ENCODE results near the gene WNT6.

WNT6 gene

GRCh38 chr2:218820746-218821369 is 38.7 kb upstream of the WNT6 start:
- H3K4me1 ChIP-seq (ENCODE audit: control insufficient read depth, low read depth, low read length): no peaks in the 10 kb centered on the region
- no peak overlapping the region for H3K4me3 ChIP-seq (ENCODE audit: low read length)
- H3K36me3 ChIP-seq (ENCODE audit: control insufficient read depth, low read depth, low read length): no peaks in the 10 kb centered on the region
- H3K27ac ChIP-seq (ENCODE audit: low read length): no peak overlapping the region
- H3K9ac ChIP-seq (ENCODE audit: low read length): no peak overlapping the region
- no peaks in the 10 kb centered on the region for H3K9me3 ChIP-seq (ENCODE audit: control insufficient read depth, low read depth, low read length)
- no peaks in the 10 kb centered on the region for H3K27me3 ChIP-seq (ENCODE audit: control insufficient read depth, insufficient read depth, low read length)

GRCh38 chr2:218821605-218822211 is 37.9 kb upstream of the WNT6 start:
- Histone ChIP-seq H3K27ac (ENCODE audit: low read length) (no peak overlapping the region), H3K4me1 (ENCODE audit: control insufficient read depth, low read depth, low read length) (no peaks in the 10 kb centered on the region), H3K9ac (ENCODE audit: low read length) (no peak overlapping the region), H3K36me3 (ENCODE audit: control insufficient read depth, low read depth, low read length) (no peaks in the 10 kb centered on the region), H3K4me3 (ENCODE audit: low read length) (no peak overlapping the region), H3K9me3 (ENCODE audit: control insufficient read depth, low read depth, low read length) (no peaks in the 10 kb centered on the region), H3K27me3 (ENCODE audit: control insufficient read depth, insufficient read depth, low read length) (no peaks in the 10 kb centered on the region)

- Histone ChIP-seq H3K36me3 (ENCODE audit: control insufficient read depth, low read depth, low read length) (no peaks in the 10 kb centered on the region), H3K9ac (ENCODE audit: low read length) (no peak overlapping the region), H3K4me3 (ENCODE audit: low read length) (no peak overlapping the region), H3K4me1 (ENCODE audit: control insufficient read depth, low read depth, low read length) (no peaks in the 10 kb centered on the region), H3K9me3 (ENCODE audit: control insufficient read depth, low read depth, low read length) (no peaks in the 10 kb centered on the region), H3K27ac (ENCODE audit: low read length) (no peak overlapping the region), H3K27me3 (ENCODE audit: control insufficient read depth, insufficient read depth, low read length) (no peaks in the 10 kb centered on the region)
These were observed 37.0 kb upstream of the WNT6 start for GRCh38 chr2:218822622-218823021.

DNA sequence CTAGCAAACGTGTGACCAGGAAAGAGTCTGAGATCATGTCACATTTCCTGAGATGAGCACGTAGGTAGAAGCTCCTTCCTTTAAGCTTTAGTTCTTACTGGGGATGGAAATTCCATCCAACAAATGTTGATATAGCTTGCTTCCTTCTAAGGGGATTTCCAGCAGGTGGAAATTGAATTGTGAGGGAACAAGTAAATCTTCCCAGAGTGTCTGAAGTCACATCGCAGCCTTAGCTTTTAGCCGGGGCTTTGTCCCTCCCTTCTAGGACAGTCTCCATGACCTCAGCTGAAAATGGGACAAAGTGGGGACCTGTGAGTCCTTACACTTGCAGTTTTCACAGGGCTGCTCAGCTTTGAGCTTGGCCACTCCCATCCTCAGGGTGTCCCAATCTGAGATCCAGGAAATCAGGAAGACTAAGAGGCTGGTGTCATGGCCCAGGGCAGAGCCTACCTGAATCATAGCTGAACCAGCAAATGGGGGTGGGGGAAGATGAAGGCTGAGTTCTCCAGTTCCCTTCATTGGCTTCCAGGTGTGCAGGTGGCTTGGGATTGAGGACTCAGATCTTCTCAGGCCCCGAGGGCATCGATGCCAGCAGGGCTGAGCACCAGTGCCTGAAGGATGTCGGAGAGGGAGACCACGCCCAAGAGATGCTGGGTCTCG is 36.3 kb upstream of the WNT6 start:
- Histone ChIP-seq H3K4me1 (ENCODE audit: control insufficient read depth, low read depth, low read length) (no peaks in the 10 kb centered on the region), H3K4me3 (ENCODE audit: low read length) (no peak overlapping the region), H3K27ac (ENCODE audit: low read length) (no peak overlapping the region)

GRCh38 chr2:218824004-218824403 is 35.6 kb upstream of the WNT6 start:
- H3K4me3 ChIP-seq (ENCODE audit: low read length): no peak overlapping the region
- H3K9ac ChIP-seq (ENCODE audit: low read length): no peak overlapping the region
- no peaks in the 10 kb centered on the region for H3K36me3 ChIP-seq (ENCODE audit: control insufficient read depth, low read depth, low read length)
- no peak overlapping the region for H3K27ac ChIP-seq (ENCODE audit: low read length)
- no peaks in the 10 kb centered on the region for H3K27me3 ChIP-seq (ENCODE audit: control insufficient read depth, insufficient read depth, low read length)
- H3K9me3 ChIP-seq (ENCODE audit: control insufficient read depth, low read depth, low read length): no peaks in the 10 kb centered on the region
- H3K4me1 ChIP-seq (ENCODE audit: control insufficient read depth, low read depth, low read length): no peaks in the 10 kb centered on the region

More for the DNA sequence above, 36.3 kb upstream of the WNT6 start:
- Histone ChIP-seq H3K36me3 (ENCODE audit: control insufficient read depth, low read depth, low read length) (no peaks in the 10 kb centered on the region), H3K9me3 (ENCODE audit: control insufficient read depth, low read depth, low read length) (no peaks in the 10 kb centered on the region), H3K27me3 (ENCODE audit: control insufficient read depth, insufficient read depth, low read length) (no peaks in the 10 kb centered on the region), H3K9ac (ENCODE audit: low read length) (no peak overlapping the region)

DNA sequence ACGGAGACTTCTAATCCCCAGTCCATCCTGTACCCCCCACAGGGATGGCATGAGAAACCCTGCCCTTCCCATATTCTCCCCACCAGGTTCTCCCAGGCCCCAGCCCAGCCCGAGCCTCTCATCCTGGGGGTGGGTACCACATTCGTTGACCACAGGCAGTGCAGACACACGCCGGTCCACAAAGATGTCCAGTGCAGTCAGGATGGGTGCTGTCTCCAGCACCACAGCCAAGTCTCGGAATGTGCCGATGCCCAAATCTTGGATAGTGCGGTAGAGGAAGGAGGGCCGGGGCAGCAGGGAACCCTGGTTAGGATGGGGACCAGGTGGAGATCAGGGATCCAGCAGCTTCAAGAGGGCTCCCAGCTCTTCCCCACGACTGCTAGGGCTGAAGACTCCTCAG is 32.8 kb upstream of the WNT6 start:
- Histone ChIP-seq H3K27ac (ENCODE audit: low read length) (no peak overlapping the region), H3K4me3 (ENCODE audit: low read length) (no peak overlapping the region), H3K36me3 (ENCODE audit: control insufficient read depth, low read depth, low read length) (no peaks in the 10 kb centered on the region), H3K27me3 (ENCODE audit: control insufficient read depth, insufficient read depth, low read length) (no peaks in the 10 kb centered on the region), H3K4me1 (ENCODE audit: control insufficient read depth, low read depth, low read length) (no peaks in the 10 kb centered on the region), H3K9me3 (ENCODE audit: control insufficient read depth, low read depth, low read length) (no peaks in the 10 kb centered on the region), H3K9ac (ENCODE audit: low read length) (no peak overlapping the region)

GRCh38 chr2:218827701-218828476 is 31.7 kb upstream of the WNT6 start:
- H3K9ac ChIP-seq (ENCODE audit: low read length): no peak overlapping the region
- H3K4me1 ChIP-seq (ENCODE audit: control insufficient read depth, low read depth, low read length): no peaks in the 10 kb centered on the region
- H3K4me3 ChIP-seq (ENCODE audit: low read length): no peak overlapping the region
- no peaks in the 10 kb centered on the region for H3K36me3 ChIP-seq (ENCODE audit: control insufficient read depth, low read depth, low read length)
- no peaks in the 10 kb centered on the region for H3K9me3 ChIP-seq (ENCODE audit: control insufficient read depth, low read depth, low read length)
- no peaks in the 10 kb centered on the region for H3K27me3 ChIP-seq (ENCODE audit: control insufficient read depth, insufficient read depth, low read length)
- no peak overlapping the region for H3K27ac ChIP-seq (ENCODE audit: low read length)

DNA sequence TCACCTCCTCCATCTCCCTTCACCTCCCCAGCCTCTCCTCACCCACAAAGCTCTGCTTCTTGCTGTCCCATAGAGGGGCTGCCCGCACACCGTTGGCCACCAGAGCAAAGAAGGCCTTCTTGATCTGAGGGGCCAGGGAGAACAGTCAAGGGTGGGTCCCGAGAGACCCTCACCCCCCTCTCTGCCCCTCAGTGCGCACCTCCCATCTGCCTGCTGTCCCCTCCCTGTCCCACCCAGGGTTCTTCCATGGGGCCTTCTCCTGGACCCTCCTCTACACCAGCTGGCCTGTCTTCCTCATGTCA is 31.2 kb upstream of the WNT6 start:
- Histone ChIP-seq H3K4me1 (ENCODE audit: control insufficient read depth, low read depth, low read length) (no peaks in the 10 kb centered on the region), H3K9ac (ENCODE audit: low read length) (no peak overlapping the region), H3K9me3 (ENCODE audit: control insufficient read depth, low read depth, low read length) (no peaks in the 10 kb centered on the region), H3K27ac (ENCODE audit: low read length) (no peak overlapping the region), H3K4me3 (ENCODE audit: low read length) (no peak overlapping the region), H3K27me3 (ENCODE audit: control insufficient read depth, insufficient read depth, low read length) (no peaks in the 10 kb centered on the region), H3K36me3 (ENCODE audit: control insufficient read depth, low read depth, low read length) (no peaks in the 10 kb centered on the region)

GRCh38 chr2:218829868-218830451 is 29.6 kb upstream of the WNT6 start:
- Histone ChIP-seq H3K4me3 (ENCODE audit: low read length) (no peak overlapping the region), H3K4me1 (ENCODE audit: control insufficient read depth, low read depth, low read length) (no peaks in the 10 kb centered on the region), H3K27me3 (ENCODE audit: control insufficient read depth, insufficient read depth, low read length) (no peaks in the 10 kb centered on the region), H3K9ac (ENCODE audit: low read length) (no peak overlapping the region), H3K36me3 (ENCODE audit: control insufficient read depth, low read depth, low read length) (no peaks in the 10 kb centered on the region), H3K27ac (ENCODE audit: low read length) (no peak overlapping the region), H3K9me3 (ENCODE audit: control insufficient read depth, low read depth, low read length) (no peaks in the 10 kb centered on the region)

DNA sequence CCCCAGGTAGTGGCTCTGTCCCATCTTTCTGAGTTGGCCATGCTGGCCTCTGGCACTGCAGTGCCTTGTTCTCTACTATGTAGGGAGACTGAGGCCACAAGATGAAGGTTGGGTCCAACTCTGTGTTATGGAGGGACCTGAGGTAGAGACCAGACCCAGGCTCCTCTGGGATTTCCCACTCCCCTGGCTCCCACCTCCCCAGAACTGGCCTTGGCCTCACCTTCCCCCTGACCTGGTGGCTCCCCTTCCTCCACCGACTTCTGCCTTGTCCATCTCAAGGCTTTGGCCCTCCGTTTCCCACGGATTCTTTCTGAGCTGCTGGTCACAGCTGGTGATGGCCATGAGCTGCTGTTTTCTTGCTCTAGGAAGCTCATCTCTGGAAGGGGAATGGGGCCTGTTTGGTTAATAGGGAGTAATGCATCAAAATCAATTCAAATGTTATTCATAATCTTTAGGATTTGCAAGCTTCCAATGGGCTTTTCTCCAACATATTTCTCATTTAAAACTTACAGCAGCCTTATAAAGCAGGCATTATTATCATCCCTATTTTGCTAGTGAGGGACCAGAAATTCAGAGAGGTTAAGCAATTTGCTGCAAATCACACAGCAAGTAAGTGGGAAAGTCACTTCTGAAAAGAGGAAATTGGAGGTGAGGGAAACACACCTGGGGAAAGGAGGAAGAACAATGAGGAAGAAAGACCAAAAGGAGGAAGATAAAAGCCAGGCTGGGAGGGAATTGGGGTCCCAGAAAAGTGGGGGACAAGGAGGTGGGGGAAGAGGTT is 28.9 kb upstream of the WNT6 start:
- H3K36me3 ChIP-seq (ENCODE audit: control insufficient read depth, low read depth, low read length): no peaks in the 10 kb centered on the region
- no peak overlapping the region for H3K4me3 ChIP-seq (ENCODE audit: low read length)
- H3K27me3 ChIP-seq (ENCODE audit: control insufficient read depth, insufficient read depth, low read length): no peaks in the 10 kb centered on the region
- no peak overlapping the region for H3K27ac ChIP-seq (ENCODE audit: low read length)
- no peaks in the 10 kb centered on the region for H3K9me3 ChIP-seq (ENCODE audit: control insufficient read depth, low read depth, low read length)
- H3K4me1 ChIP-seq (ENCODE audit: control insufficient read depth, low read depth, low read length): no peaks in the 10 kb centered on the region
- no peak overlapping the region for H3K9ac ChIP-seq (ENCODE audit: low read length)
